ENCODE data around the gene LMCD1. TPM values are rescaled to one million over a fixed set of nuclear protein-coding genes. Genes with fewer than 3 reads are reported as not detected.

Gene LMCD1
- total and polyA plus RNA-seq, 8 donors, result 67.0 to 86.4 (median 79.6) TPM

GRCh38 chr3:8574670-8575322, 73.2 kb downstream of the LMCD1 start:
- Histone ChIP-seq H3K9me3 (no peaks in the 10 kb centered on the region), H3K27me3 (no peaks in the 10 kb centered on the region), H3K4me1 (peaks cover 8 to 13% of the 10 kb centered on the region in 2 donors), H3K27ac (no peak overlapping the region), H3K36me3 (peaks cover 0 to 13% of the 10 kb centered on the region in 2 donors), H3K4me3 (no peak overlapping the region)
- TF ChIP-seq CTCF (IDR thresholded peaks at IDR 0.05), result no peak
- DNase-seq (no peak), ATAC-seq (no peak)
- intact Hi-C loops (cut with DNase I), result no loop called here

- ATAC-seq (no peak), DNase-seq (no peak)
- Histone ChIP-seq H3K9me3 (no peaks in the 10 kb centered on the region), H3K36me3 (peaks cover 0 to 6% of the 10 kb centered on the region in 2 donors), H3K27ac (peak overlapping the region in 1 of 2 donors; percentile 57), H3K27me3 (no peaks in the 10 kb centered on the region), H3K4me1 (peaks cover 8 to 11% of the 10 kb centered on the region in 2 donors), H3K4me3 (no peak overlapping the region)
- no peak for TF ChIP-seq CTCF (IDR thresholded peaks at IDR 0.05)
- intact Hi-C loops (cut with DNase I), result no loop called here
Observed at GRCh38 chr3:8575364-8576104, 73.9 kb downstream of the LMCD1 start.

DNA sequence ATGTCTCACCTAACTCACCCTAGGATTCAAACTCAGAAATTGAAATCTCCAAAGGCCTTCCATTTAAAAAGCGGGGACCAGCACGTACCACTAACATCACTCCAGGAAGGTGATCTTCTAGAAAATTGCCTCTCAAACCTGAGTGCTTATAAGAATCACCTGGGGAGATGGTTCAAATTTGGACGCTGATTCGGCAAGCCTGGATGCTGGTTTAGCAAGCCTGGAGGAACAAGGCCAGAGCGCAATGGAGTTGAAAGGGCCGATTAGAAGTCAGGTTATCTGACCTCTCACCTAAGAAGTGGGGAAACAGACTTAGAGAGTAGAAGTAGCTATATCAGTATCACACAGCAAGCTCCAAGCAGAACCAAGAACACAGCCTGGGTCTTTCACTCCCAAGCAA, 74.8 kb downstream of the LMCD1 start:
- DNase-seq, result no peak
- no peak for ATAC-seq
- no peak for TF ChIP-seq CTCF (IDR thresholded peaks at IDR 0.05)

DNA sequence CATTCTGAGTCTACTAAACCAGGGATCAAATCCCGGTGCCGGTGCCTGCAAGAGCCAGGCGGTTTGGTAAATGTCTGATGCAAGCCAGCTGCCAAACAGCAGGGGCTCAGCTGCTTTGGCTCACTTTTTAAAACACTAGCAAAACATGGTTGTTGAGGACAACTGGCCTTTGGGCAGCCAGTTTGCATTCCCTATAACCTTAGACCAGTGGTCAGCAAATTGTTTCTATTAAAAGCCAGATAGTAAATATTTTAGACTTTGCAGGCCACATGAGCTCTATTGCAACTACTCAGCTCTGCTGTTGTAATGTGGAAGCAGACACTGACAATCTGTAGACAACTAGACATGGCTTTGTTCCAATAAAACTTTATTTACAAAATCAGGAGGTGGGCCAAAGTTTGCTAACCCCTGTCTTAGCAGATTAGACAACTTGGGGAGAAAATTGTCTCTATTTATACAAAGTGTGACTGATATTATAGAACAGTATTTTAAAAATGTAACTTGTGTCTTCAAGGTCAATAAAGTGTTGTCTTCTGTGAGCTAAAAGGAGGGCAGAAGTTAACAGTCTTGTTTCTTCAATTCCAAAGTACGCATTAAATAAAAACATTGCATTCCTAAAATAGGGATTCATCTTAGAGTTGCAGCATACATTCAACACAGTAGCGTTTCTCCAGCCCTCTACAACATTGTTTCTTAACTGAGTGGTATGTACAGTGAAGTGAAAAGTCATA, 75.4 kb downstream of the LMCD1 start:
- H3K9me3 ChIP-seq, result no peaks in the 10 kb centered on the region
- H3K4me1 ChIP-seq, result peaks cover 4 to 6% of the 10 kb centered on the region in 2 donors
- H3K27me3 ChIP-seq, result no peaks in the 10 kb centered on the region
- peaks cover 0 to 6% of the 10 kb centered on the region in 2 donors for H3K36me3 ChIP-seq
- ATAC-seq (peak; percentile 57), DNase-seq (no peak)
- H3K4me3 ChIP-seq, result no peak overlapping the region
- intact Hi-C loops (cut with DNase I), result no loop called here
- peak overlapping the region in 1 of 2 donors; percentile 57 for H3K27ac ChIP-seq
- TF ChIP-seq CTCF (IDR thresholded peaks at IDR 0.05), result no peak

More for the DNA sequence above, 74.8 kb downstream of the LMCD1 start:
- intact Hi-C loops (cut with DNase I), result no loop called here
- H3K4me3 ChIP-seq, result no peak overlapping the region
- H3K9me3 ChIP-seq, result no peaks in the 10 kb centered on the region
- peaks cover 0 to 6% of the 10 kb centered on the region in 2 donors for H3K36me3 ChIP-seq
- no peaks in the 10 kb centered on the region for H3K27me3 ChIP-seq
- H3K27ac ChIP-seq, result peak overlapping the region in 1 of 2 donors; percentile 57
- peaks cover 4 to 8% of the 10 kb centered on the region in 2 donors for H3K4me1 ChIP-seq

DNA sequence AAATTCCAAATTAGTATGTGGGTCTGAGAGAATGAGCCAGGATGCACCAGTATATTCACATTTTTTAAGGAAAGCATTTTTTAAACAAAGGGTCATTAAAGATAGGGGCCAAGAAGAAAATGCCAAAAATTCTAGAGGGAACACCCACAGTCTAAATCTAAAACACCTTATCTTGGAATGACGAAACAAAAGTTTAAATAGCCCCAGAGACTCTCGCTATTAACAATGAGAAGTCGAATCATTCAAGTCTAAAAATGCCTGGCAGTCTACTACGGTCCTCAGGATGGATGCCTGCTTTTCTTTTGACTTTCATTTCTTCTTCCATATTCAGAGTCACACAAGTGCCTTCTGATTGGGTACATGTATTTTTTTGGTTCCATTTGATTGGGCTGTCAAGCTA, 76.7 kb downstream of the LMCD1 start:
- DNase-seq (no peak), ATAC-seq (no peak)
- intact Hi-C loops (cut with DNase I), result no loop called here
- H3K4me3 ChIP-seq, result no peak overlapping the region
- no peak for TF ChIP-seq CTCF (IDR thresholded peaks at IDR 0.05)
- H3K4me1 ChIP-seq, result peaks cover 4 to 5% of the 10 kb centered on the region in 2 donors
- H3K27me3 ChIP-seq, result no peaks in the 10 kb centered on the region
- H3K27ac ChIP-seq, result peak overlapping the region in 1 of 2 donors; percentile 57
- no peaks in the 10 kb centered on the region for H3K9me3 ChIP-seq
- H3K36me3 ChIP-seq, result peaks cover 0 to 6% of the 10 kb centered on the region in 2 donors
